Neuron (in vitro differentiated cells): Measurements from ENCODE around the gene GNAT1.
"Not testable (repeated sequence)": the region's sequence is repeated elsewhere in the genome, so short reads cannot be mapped to it uniquely, and the experiment has no call there.

Experiments
- H2AFZ ChIP-seq: one replicate; pipeline ENCODE4 v1.6.1; 2013; ENCODE audit warnings: low read depth, mild to moderate bottlenecking, inconsistent platforms, low read length, moderate library complexity
- H3K27me3 ChIP-seq: one replicate; pipeline ENCODE4 v1.6.1; 2013; ENCODE audit warnings: low read length; ENCODE audit not compliant: insufficient read depth
- H3K36me3 ChIP-seq: one replicate; pipeline ENCODE4 v1.6.1; 2013; ENCODE audit warnings: low read length; ENCODE audit not compliant: insufficient read depth
- H3K4me1 ChIP-seq: one replicate; pipeline ENCODE4 v1.6.1; 2013; ENCODE audit warnings: low read length; ENCODE audit not compliant: insufficient read depth
- H3K4me3 ChIP-seq: 2 replicates; pipeline ENCODE4 v1.5.1; 2013; ENCODE audit warnings: mild to moderate bottlenecking, low read length, moderate library complexity
- H3K9me3 ChIP-seq: one replicate; pipeline ENCODE4 v1.6.1; 2013; ENCODE audit warnings: low read length

GNAT1 gene

DNA sequence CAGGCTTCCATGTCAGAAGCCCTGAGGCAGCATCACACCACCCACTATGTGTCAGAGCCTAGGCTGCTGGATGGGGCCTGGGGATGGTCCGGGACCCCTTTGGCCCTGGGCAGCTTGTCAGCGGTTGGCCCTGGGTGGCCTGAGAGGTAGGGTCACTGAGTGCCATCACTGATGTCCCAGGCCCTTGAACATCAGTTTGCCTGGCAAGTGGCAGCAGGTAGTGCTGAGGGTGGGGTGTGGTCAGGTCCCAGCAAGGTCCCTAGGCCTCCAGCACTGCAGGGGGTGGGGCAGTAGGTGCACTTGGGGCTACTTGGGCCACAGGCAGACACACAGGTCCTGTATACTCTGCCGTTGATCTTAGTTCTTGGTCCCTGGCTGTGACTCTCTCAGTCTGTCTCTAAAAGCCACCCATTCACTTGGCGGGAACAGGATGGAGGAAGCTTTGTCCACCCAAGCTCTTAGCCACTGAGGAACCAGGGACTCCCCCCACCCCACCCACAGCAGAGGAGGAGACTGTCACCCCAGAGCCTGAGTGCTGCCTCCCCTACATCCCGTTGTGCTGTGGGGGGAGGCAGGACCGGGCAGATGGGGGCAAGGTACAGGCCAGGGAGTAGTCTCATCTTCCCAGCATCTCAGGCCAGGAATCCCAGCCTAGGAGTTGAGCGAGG, 50.4 kb downstream of the GNAT1 start:
- H3K4me1 ChIP-seq, result peaks cover 73% of the 10 kb centered on the region
- H3K9me3 ChIP-seq, result no peaks in the 10 kb centered on the region
- peaks cover 17% of the 10 kb centered on the region for H3K36me3 ChIP-seq
- no peak overlapping the region for H2AFZ ChIP-seq
- H3K4me3 ChIP-seq, result no peak overlapping the region
- H3K27me3 ChIP-seq, result no peaks in the 10 kb centered on the region

DNA sequence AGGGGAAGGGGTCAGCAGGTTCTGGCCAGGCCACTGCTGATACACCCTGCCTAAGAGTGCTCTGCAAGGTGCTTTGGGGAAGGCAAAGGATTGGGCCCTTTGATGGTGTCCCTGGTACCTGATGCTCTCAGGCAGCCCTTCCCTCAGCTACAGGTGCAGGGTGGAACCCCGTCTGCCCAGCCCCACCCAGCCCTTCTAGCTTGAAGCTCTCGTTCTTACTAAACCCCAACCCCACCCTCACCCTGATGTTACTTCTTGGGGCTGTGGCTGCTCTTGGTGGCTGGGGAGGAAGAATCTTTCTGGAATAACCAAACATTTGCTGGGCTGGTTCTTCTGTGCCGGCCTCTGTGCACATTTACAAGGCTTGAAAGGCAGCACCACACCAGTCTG, 51.0 kb downstream of the GNAT1 start:
- Histone ChIP-seq H3K36me3 (peaks cover 20% of the 10 kb centered on the region), H3K4me1 (peaks cover 77% of the 10 kb centered on the region), H3K27me3 (no peaks in the 10 kb centered on the region), H2AFZ (no peak overlapping the region), H3K4me3 (no peak overlapping the region), H3K9me3 (no peaks in the 10 kb centered on the region)

DNA sequence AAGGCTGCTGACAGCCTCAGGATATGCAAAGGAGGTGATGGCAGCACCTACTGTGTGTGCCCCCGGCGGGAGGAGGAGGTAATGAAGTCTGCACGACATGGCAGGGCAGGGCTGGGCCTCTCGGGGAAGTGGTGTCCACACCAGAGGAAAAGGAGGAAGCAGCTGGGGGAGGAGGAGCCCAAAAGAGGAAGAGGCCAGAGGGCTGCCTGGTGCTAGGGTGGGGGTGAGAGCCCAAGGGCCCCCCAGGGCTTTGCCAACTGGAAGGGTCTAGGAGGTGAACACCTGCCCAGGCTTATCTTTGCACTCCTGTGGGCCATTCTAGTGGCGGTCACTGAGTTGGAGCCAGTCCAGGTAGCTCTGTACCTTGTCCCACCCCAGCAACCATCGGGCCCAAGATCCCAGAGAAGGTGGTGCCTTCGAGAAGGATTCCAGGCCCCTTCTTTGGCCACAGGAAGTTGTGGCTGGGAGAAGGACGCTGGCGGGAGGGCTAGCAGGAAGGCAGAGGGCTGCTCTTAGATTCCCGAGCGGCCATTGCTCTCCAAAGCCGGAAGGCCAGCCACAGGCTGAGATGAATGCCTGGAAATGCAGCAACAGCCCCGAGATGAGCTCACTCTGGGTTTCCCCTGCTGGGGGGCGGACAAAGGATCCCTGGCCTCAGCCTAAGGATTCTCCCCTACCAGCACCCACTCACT, 51.6 kb downstream of the GNAT1 start:
- Histone ChIP-seq H3K27me3 (no peaks in the 10 kb centered on the region), H3K9me3 (no peaks in the 10 kb centered on the region), H3K4me1 (peaks cover 74% of the 10 kb centered on the region), H3K4me3 (no peak overlapping the region), H2AFZ (no peak overlapping the region), H3K36me3 (peaks cover 24% of the 10 kb centered on the region)

DNA sequence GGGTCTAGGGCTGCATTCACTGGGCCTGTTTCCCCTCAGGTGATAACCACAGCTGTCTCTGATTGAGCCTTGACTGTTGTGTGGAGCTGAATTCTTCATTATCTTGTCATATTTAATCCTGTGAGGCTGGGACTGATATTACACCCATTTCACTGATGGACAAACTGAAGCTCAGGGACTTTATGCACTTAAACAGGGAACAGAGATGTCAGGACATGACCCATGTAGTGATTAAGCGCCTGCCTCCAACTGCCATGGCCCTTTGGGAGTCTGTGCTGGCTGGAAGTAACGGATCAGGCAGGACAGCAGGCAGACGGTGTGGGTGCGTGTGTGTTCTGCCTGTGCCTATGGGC, 52.1 kb downstream of the GNAT1 start:
- Histone ChIP-seq H3K4me1 (peaks cover 69% of the 10 kb centered on the region), H3K36me3 (peaks cover 27% of the 10 kb centered on the region), H3K4me3 (no peak overlapping the region), H2AFZ (no peak overlapping the region), H3K27me3 (no peaks in the 10 kb centered on the region), H3K9me3 (no peaks in the 10 kb centered on the region)

DNA sequence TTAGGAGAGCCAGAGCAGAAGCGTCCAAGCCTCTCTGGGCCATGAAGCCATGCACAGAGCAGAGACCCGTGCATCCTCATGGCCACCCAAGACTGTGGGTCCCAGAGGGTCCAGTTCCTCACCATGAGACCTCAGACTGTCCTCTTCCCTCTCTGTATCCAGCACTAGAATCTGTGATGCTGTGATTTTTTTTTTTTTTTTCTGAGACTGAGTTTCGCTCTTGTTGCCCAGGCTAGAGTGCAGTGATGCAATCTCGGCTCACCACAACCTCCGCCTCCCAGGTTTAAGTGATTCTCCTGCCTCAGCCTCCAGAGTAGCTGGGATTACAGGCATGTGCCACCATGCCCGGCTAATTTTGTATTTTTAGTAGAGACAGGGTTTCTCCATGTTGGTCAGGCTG, 53.4 kb downstream of the GNAT1 start:
- Histone ChIP-seq H3K4me1 (peaks cover 58% of the 10 kb centered on the region), H3K36me3 (peaks cover 24% of the 10 kb centered on the region)
- not testable (repeated sequence) for H3K4me3 ChIP-seq

DNA sequence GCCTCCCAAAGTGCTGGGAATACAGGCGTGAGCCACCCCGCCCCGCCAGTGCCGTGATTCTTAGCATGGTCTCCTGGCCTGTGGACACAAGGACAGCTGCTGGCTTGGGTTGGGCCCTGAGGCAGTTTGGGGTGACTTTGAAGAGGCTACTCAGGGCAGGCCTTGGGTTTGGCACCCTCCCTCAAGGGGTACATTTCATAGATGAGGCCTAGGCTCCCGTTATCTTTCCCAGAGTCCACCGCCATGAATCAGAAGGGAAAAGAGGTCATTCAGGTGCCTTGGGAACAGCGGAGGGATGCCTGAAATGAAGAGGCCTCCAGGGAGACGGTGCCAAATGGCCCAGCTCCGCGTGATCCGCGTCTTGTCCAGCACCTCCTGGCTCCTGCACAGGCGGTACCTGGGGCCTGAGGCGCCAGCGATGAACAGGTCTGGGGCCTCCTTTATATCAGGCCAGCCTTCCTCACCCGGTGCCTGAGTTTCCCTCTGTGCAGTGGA, 53.9 kb downstream of the GNAT1 start:
- no peaks in the 10 kb centered on the region for H3K9me3 ChIP-seq
- H3K27me3 ChIP-seq, result no peaks in the 10 kb centered on the region
- H2AFZ ChIP-seq, result no peak overlapping the region
- H3K4me1 ChIP-seq, result peaks cover 53% of the 10 kb centered on the region
- H3K36me3 ChIP-seq, result peaks cover 27% of the 10 kb centered on the region
- H3K4me3 ChIP-seq, result no peak overlapping the region

More for the DNA sequence above, 53.4 kb downstream of the GNAT1 start:
- not testable (repeated sequence) for H2AFZ ChIP-seq, H3K9me3 ChIP-seq, H3K27me3 ChIP-seq

DNA sequence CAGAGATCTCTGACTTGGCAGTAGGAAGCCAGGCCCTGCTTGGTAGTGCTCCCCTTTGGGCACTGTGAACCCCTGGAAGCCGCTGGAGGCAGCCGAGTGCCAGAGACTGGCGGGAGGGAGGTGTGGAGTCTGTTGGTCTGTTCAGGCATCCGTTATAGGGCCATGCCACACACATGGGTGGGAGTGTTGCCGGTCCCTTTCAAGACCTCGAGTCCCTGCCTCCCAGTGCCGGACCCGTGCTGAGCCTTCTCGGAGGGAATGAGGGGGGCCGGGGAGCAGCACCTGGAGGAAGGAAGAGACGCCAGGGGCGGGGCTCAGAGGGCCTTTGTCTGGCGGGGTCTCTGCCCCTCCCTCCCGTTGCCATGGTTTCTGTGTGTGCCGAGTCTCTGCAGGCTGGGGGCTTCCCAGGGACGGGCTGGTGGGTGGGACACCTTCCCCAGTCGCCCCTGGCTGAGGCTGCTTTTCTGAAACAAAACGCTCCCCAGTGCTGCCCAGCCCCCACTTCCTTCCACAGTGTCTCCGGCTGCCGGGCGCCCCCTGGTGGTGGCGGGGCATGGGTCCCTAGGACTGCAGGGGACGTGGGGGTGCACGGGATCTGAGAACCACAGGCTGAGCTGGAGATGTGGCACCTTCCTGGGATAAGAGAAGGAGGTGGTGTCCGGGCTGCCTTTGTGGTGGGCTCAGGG, 54.6 kb downstream of the GNAT1 start:
- Histone ChIP-seq H2AFZ (no peak overlapping the region), H3K36me3 (peaks cover 29% of the 10 kb centered on the region), H3K9me3 (no peaks in the 10 kb centered on the region), H3K4me3 (no peak overlapping the region), H3K4me1 (peaks cover 48% of the 10 kb centered on the region), H3K27me3 (no peaks in the 10 kb centered on the region)

DNA sequence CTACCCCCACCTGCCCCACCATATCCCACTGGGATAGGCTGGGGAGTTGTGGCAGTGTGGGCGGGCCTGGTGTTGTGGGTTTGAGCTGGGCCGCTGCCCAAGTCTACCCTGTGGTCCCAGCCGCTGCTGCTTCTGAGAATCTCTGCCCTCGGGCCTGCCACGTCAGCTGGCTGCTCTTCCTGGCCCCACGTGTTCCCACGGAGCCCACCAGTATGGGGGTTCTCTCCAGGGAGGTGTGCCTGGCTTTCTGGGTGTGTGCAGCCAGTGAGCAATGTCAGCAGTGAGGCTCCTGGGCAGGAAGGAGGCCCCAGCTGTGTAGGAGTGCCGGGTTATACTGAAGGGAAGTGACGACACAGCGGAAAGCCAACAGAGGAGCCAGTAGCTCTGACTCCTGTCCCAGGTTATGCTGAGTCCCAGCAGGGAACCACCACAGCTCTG, 55.1 kb downstream of the GNAT1 start:
- Histone ChIP-seq H3K4me3 (peak overlapping the region; percentile 3), H2AFZ (no peak overlapping the region), H3K4me1 (peaks cover 42% of the 10 kb centered on the region), H3K36me3 (peaks cover 35% of the 10 kb centered on the region), H3K27me3 (no peaks in the 10 kb centered on the region), H3K9me3 (no peaks in the 10 kb centered on the region)
